NCI-H2227 (cell line): Measurements from ENCODE around the gene FSD1L.

ENCODE experiments used
- DNase-seq: peaks from one replicate; lab custom pipeline; 2025; ENCODE audit not compliant: unreplicated experiment; lab: John Stamatoyannopoulos, UW

FSD1L gene

GRCh38 chr9:105435453-105435852 lies 12.4 kb upstream of the FSD1L start:
- DNase-seq = no peak

- DNase-seq = no peak
Observed at GRCh38 chr9:105436783-105437182, 11.1 kb upstream of the FSD1L start.

DNA sequence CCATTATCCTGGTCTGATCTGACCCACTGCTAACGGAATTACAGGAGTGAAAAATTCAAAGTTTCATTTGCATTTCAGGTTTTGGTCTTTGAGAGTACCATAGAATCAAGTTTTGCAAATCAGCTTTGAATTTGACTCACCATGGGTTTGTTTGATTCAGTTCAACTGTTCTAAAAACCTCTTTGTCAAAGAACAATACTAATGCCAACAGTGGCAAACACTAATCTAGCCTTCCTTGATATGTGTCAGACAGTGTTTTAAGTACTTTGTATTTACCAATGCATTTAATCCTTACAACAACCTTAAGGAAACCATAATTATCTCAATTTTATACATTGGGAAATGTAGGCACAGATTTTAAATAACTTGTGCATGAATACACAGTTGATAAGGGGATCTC lies 10.1 kb upstream of the FSD1L start:
- no peak for DNase-seq

GRCh38 chr9:105438141-105438806 lies 9.6 kb upstream of the FSD1L start:
- no peak for DNase-seq

DNA sequence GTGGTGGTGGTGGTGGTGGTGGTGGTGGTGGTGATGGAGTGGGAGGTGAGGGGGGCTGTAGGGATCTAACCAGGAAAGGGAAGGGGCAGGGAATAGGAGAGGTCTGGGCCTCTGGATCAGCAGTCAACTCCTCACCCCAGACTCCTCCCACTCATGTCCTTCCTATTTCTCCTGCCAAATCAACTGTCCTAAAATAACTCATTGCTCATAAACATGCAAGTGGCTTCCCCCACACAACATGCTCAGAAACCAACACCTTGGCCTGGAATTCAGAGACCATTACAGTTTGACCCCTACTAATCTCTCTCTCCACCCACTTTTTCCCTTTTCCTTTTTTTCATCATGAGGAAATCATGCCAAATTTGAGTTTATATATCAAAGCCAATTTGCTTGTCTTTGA lies 8.4 kb upstream of the FSD1L start:
- DNase-seq = no peak

- DNase-seq = no peak
Observed at GRCh38 chr9:105441616-105442160, 6.1 kb upstream of the FSD1L start.

- DNase-seq = no peak
Observed at GRCh38 chr9:105443121-105443520, 4.7 kb upstream of the FSD1L start.

DNA sequence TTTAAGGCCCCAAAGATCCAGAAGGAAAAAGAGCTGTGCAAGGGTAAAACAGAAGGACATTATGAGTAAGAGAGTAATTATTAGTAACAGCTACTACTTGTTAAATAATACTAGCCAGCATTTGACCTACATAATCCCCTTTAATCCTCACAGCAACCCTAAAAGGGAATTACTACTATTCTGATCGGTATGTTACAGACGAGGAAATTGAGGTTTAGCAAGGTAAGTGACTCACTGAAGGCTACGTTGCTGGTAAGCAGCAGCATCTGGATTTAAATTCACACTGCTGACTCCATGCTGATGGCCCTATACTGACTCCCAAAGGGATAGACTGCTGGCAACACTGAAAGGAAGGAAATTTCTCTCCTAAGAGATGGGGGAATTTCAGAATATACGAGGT lies 3.7 kb upstream of the FSD1L start:
- DNase-seq = no peak

DNA sequence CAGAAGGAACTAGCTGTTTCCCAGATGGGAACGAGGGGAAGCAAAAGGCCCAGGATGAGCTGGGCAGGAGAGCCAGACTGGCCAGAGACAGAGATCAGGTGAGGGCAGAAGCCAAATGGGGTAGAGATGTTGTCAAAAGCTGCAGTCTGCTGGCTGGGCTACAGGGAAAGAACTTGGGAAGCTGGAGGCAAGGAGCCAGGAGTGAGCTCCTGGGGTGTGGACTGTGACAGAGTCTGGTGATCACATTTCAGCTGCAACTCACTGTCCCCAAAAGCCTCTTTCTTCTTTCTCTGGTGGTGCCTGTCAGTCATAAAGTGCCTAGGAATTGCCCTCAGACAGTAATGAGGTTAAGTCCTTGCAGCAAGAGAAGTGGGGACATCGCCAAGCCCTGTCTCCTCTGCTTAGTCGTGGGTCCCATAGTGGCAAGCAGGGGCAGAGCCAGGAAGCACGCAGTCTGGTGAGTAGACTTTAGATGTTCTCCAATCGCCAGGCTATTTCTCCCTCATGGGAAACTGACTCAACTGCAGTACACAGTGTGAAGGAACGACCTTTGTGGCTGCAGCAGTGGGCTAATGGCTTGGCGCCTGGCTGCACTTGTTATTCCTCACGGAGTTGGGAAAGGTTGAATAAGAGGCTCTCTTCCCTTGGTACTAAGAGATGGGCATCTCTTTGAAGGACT lies 2.5 kb upstream of the FSD1L start:
- DNase-seq = no peak

- no peak for DNase-seq
Observed at GRCh38 chr9:105447386-105447813, 434 bp upstream of the FSD1L start.

DNA sequence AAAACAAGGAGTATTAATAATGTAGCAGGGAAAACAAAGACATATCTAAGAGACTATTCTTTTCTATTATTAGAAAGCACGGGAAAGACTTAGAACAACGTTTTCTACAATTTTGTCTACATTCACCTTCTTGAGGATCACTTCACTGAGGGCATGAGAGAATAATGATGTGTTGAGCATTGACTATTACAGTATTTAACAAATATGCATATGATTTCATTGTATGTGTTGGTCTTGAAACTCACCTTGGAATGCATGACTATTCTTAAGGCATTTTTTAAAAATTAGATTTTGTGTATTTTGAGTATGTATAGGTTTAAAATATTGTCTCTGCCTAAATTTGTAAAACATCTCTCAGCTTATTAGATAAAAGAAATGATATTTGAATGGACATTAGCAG lies 1.2 kb downstream of the FSD1L start:
- no peak for DNase-seq

DNA sequence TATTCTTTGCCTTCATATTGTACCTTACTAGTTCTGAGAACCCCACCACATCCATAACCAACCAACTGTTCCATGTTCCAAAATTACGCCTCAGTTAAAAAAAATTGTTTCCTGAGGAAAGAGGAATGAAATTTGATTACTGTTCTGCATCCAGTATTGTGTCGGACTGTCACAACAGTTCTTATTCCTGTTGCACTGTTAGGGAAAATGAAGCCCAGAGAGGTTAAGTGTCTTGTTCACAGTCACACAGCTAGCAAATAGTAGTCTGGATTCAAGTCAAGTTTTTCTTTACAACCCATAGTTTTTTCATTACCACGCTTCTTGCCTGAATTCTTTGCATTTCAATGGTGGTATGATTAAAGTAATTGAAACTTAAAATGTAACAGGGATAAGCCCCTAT lies 4.4 kb downstream of the FSD1L start:
- DNase-seq = no peak

DNA sequence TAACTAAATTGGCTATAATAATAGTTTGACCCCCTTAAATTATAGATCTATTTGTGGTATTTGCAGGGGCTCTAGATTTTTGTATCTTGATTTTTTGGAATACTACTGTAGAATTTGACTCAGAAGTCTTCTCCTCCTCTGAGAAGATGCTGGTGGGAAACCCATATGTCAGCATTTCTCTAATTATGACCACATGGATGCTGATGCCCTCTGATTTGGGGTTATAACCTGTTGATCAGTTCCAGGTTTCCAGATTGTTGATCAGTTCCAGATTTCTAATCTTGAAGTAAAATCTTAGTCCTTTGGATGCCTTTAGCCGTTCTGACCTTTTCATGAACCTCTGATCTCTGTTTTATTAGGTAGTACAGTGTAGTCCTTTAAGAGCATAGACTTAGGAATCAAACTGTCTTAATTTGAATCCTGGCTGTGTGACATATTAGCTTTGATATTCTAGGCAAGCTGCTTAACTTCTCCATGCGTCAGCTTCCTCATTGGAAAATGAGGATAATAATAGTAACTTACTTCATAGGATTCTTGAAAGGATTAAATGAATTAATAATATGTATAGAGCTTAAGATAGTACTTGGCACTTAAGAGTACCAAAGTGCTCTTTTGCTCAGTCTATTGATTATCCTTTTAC lies 8.1 kb downstream of the FSD1L start:
- DNase-seq = no peak

GRCh38 chr9:105457560-105458294 lies 9.9 kb downstream of the FSD1L start:
- no peak for DNase-seq

DNA sequence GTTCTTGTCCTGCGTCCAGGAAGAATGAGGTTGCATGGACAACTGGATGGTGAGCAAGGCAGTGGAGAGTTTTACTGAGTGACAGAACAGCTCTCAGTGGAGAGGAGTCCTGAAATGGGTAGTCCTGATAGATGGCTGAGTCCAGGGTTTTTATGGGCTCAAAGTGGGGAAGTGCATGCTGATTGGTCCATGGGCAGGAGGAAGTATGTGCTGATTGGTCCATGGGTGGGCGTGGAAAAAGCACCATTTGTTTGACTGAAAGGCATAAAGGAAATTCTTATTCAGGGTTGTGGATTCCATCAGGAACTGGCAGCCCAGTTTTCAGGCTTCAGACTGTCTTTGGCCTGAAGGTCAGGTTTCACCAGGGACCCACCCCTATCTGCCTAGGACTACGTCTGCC lies 10.6 kb downstream of the FSD1L start:
- DNase-seq = no peak

- DNase-seq = no peak
Observed at GRCh38 chr9:105459336-105459735, 11.5 kb downstream of the FSD1L start.

DNA sequence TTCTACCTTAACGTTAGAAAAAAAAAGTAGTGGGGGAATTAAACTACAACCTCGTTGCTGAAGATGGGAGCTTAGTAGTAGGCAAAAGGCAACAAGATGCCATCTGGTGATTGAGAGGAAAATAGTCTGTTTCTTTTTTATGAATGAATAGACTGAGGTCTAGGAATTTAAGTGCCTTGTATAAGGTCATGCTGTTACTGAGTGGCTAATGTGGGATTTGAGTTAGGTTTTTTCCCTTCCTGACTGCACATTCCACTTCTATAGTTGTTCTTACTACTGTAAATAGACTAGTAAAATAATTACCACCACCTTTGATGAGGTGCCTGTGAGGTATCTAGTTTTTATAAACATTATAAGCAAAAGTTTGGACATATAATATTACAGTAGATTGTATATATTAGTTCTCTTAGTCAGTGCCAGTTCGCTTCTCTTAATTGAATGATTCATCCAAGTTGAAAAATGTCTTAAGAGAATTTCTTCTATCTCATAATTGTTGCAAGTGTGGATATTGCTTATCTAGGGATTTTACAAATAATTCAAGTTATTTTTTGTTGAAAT lies 19.1 kb downstream of the FSD1L start:
- no peak for DNase-seq

DNA sequence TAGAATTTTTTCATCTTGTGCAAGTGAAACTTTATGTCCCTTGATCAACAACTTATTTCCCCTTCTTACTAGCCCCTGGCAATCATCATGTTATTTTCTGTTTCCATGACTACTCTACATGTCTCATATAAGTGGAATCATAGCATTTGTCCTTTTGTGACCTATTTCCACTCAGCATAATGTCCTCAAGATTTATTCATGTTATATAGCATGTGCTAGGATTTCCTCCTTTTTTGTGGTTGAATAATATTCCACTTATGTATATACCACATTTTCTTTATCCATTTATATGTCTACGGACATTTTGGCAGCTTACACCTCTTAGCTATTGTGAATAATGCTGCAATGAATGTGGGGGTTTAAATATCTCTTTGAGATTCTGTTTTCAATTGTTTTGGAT lies 21.0 kb downstream of the FSD1L start:
- DNase-seq = no peak

- DNase-seq = no peak
Observed at GRCh38 chr9:105473221-105473620, 25.4 kb downstream of the FSD1L start.

DNA sequence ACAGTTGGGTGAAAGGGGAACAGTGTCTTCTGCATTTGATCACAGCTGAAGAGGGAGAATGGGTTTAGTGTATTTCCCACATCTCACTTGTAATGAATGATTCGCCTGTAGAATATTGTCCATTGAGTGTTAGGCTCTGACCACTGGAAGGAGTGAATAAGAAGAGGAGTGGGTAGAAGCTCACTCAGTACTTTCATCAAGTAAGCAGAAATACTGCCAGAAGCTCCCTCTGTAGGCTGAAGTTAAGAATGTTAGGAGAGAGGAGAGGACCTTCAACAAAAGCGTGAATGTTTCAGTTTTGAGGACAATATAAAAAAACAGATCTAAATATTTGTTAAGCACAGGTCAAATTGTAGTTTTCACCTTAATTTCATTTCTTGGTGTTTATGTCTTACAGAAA lies 27.5 kb downstream of the FSD1L start:
- DNase-seq = peak; percentile 6

- DNase-seq = no peak
Observed at GRCh38 chr9:105479846-105480245, 32.0 kb downstream of the FSD1L start.
